Activated CD8-positive, alpha-beta T cell treated with anti-CD3 and anti-CD28 coated beads for 36 hours (primary cell): ENCODE results near the gene KRTAP22-1. TPM values are rescaled to one million over a fixed set of nuclear protein-coding genes. Genes with fewer than 3 reads are reported as not detected.

ENCODE experiments used
- ATAC-seq: fragments of 200-7000 bp; cut with Tn5 transposase; one replicate; pipeline ENCODE4 v1.10.0; 2021; ENCODE audit warnings: mild to moderate bottlenecking, moderate library complexity
- CTCF ChIA-PET: fragments of 350-600 bp; sonication (Branson Sonifier 250); formaldehyde crosslinking; loops from one replicate; lab custom pipeline; 2021; ENCODE audit warnings: antibody characterized with exemption; lab: Charles Lee
- POLR2A ChIA-PET: fragments of 350-600 bp; sonication (Branson Sonifier 250); formaldehyde crosslinking; loops from one replicate; lab custom pipeline; 2021; ENCODE audit warnings: antibody characterized with exemption; lab: Charles Lee
- DNase-seq: peaks from one replicate; pipeline ENCODE4 v3.0.0-alpha.2; 2020
- H3K27ac Mint-ChIP-seq: one replicate; pipeline ENCODE4 v1.8.0; 2021; ENCODE audit warnings: mild to moderate bottlenecking, mixed read lengths
- H3K27me3 Mint-ChIP-seq: one replicate; pipeline ENCODE4 v1.8.0; 2021; ENCODE audit warnings: mixed read lengths
- H3K36me3 Mint-ChIP-seq: one replicate; pipeline ENCODE4 v1.8.0; 2021; ENCODE audit warnings: low read depth, mixed read lengths
- H3K4me1 Mint-ChIP-seq: one replicate; pipeline ENCODE4 v1.8.0; 2021; ENCODE audit warnings: low read depth, mixed read lengths
- H3K4me3 Mint-ChIP-seq: one replicate; pipeline ENCODE4 v1.8.0; 2021; ENCODE audit warnings: mild to moderate bottlenecking, moderate library complexity, mixed read lengths
- H3K9me3 Mint-ChIP-seq: one replicate; pipeline ENCODE4 v1.8.0; 2021; ENCODE audit warnings: mixed read lengths
- CTCF ChIP-seq: fragments of 200-600 bp; IDR thresholded peaks from one replicate; pipeline ENCODE4 v1.8.0; 2022; ENCODE audit warnings: antibody characterized with exemption, mild to moderate bottlenecking
- intact Hi-C: fragments of 100-400 bp; cut with micrococcal nuclease; formaldehyde crosslinking; loops from one replicate; pipeline ENCODE4 v1.10.0; 2022
- total RNA-seq, 2 experiments: library from RNA; stranded (reverse); gene quantifications; one replicate each; pipeline ENCODE4 v1.2.3, GENCODE V29; 2021

Gene KRTAP22-1
- total RNA-seq, 2 experiments from 2014 or later: not detected

GRCh38 chr21:30605968-30606367, 5.1 kb downstream of the KRTAP22-1 start:
- DNase-seq: no peak
- Mint-ChIP-seq H3K4me3 (no peak overlapping the region), H3K9me3 (peaks cover 2% of the 10 kb centered on the region), H3K4me1 (no peaks in the 10 kb centered on the region), H3K27me3 (peaks cover 1% of the 10 kb centered on the region), H3K27ac (no peak overlapping the region), H3K36me3 (no peaks in the 10 kb centered on the region)
- no peak for TF ChIP-seq CTCF
- ChIA-PET POLR2A (no interaction called here), CTCF (interaction anchor here (0.8 kb wide), 1 partner anchor 15 kb away, joined by 3 read pairs; the partner anchor contains the start of gene KRTAP20-4)
- no peak for ATAC-seq
- intact Hi-C loops: no loop called here

- H3K4me1 Mint-ChIP-seq: no peaks in the 10 kb centered on the region
- no peak for DNase-seq
- TF ChIP-seq CTCF: no peak
- no peak overlapping the region for H3K27ac Mint-ChIP-seq
- ATAC-seq: no peak
- no peaks in the 10 kb centered on the region for H3K9me3 Mint-ChIP-seq
- ChIA-PET POLR2A (no interaction called here), CTCF (no interaction called here)
- intact Hi-C loops: no loop called here
- H3K36me3 Mint-ChIP-seq: no peaks in the 10 kb centered on the region
- no peak overlapping the region for H3K4me3 Mint-ChIP-seq
- H3K27me3 Mint-ChIP-seq: peaks cover 1% of the 10 kb centered on the region
Observed at GRCh38 chr21:30612132-30612531, 11.2 kb downstream of the KRTAP22-1 start.

- intact Hi-C loops: no loop called here
- H3K36me3 Mint-ChIP-seq: no peaks in the 10 kb centered on the region
- ChIA-PET CTCF (no interaction called here), POLR2A (no interaction called here)
- H3K9me3 Mint-ChIP-seq: no peaks in the 10 kb centered on the region
- TF ChIP-seq CTCF: no peak
- H3K27ac Mint-ChIP-seq: no peak within 1 kb of the TSS
- H3K4me1 Mint-ChIP-seq: no peaks in the 10 kb centered on the region
- no peak for ATAC-seq
- no peak within 1 kb of the TSS for H3K4me3 Mint-ChIP-seq
- DNase-seq: no peak
- no peaks in the 10 kb centered on the region for H3K27me3 Mint-ChIP-seq
Observed at GRCh38 chr21:30613836-30614235, 12.9 kb downstream of the KRTAP22-1 start, which contains the start of gene KRTAP6-1. KRTAP6-1 (minus strand) TSS chr21:30613930; CDS start chr21:30613904, 26 bp downstream.

DNA sequence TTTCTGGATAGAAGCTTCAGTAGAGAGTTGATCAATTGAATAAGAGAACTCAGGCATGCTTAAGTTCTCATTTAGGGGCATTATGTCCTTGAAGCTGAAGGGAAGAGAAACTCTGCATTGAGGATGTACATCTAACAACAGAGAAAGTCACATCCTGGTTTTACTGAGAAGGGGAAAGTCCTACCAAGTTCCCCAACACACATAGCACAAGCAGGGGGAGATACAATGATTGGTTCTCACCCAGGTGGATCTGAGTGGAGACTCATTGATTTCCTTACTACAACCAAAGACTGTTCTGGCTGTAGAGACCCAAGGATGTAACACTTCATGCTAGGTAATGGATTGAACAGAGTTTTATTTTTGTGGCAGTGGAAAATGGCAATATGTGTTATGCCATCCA, 14.3 kb downstream of the KRTAP22-1 start:
- Mint-ChIP-seq H3K4me1 (no peaks in the 10 kb centered on the region), H3K9me3 (no peaks in the 10 kb centered on the region), H3K36me3 (no peaks in the 10 kb centered on the region), H3K27me3 (no peaks in the 10 kb centered on the region), H3K27ac (no peak overlapping the region), H3K4me3 (no peak overlapping the region)
- no peak for TF ChIP-seq CTCF
- CTCF ChIA-PET: no interaction called here
- intact Hi-C loops: no loop called here
- DNase-seq: no peak
- no peak for ATAC-seq
- POLR2A ChIA-PET: no interaction called here

GRCh38 chr21:30616125-30616524, 15.2 kb downstream of the KRTAP22-1 start, which contains the start of gene KRTAP20-1:
KRTAP20-1 (plus strand) TSS chr21:30616425; CDS start chr21:30616455, 30 bp downstream.
- Mint-ChIP-seq H3K4me1 (no peaks in the 10 kb centered on the region), H3K4me3 (no peak within 1 kb of the TSS), H3K27ac (no peak within 1 kb of the TSS), H3K9me3 (no peaks in the 10 kb centered on the region), H3K36me3 (no peaks in the 10 kb centered on the region), H3K27me3 (no peaks in the 10 kb centered on the region)
- ChIA-PET CTCF (no interaction called here), POLR2A (no interaction called here)
- TF ChIP-seq CTCF: no peak
- no peak for ATAC-seq
- intact Hi-C loops: no loop called here
- DNase-seq: no peak
